Esophagus muscularis mucosa (tissue), 4 donors: ENCODE results near the gene YWHAE. TPM values are rescaled to one million over a fixed set of nuclear protein-coding genes. Genes with fewer than 3 reads are reported as not detected.
A peak's percentile ranks its signal among the peaks of the same experiment; 100 is the strongest.

Experiments used
- DNase-seq: peaks from one replicate; pipeline ENCODE4 v3.0.0-alpha.2; 2017; ENCODE audit errors: extremely low spot score
- H3K27ac ChIP-seq, 4 donors: fragments of 200-600 bp; sonication (generic); replicated peaks in 1 of 4; 1 replicate in 3 of 4; 2 replicates in 1 of 4; pipeline ENCODE4 v1.5.1; 2016 to 2019; ENCODE audit warnings: mild to moderate bottlenecking in 1 of 4
- H3K27me3 ChIP-seq, 4 donors: fragments of 200-600 bp; sonication (generic); one replicate each; pipeline versions ENCODE4 v1.5.1 to v1.6.0; 2016 to 2019
- H3K36me3 ChIP-seq, 4 donors: fragments of 200-600 bp; sonication (generic); one replicate each; pipeline ENCODE4 v1.5.1; 2016 to 2019
- H3K4me1 ChIP-seq, 4 donors: fragments of 200-600 bp; sonication (generic); one replicate each; pipeline ENCODE4 v1.5.1; 2016 to 2019
- H3K4me3 ChIP-seq, 4 donors: fragments of 200-600 bp; sonication (generic); 1 replicate in 2 of 4; 2 replicates in 2 of 4; pipeline ENCODE4 v1.5.1; 2016 to 2019; ENCODE audit warnings: mild to moderate bottlenecking in 4 of 4, moderate library complexity in 1 of 4
- H3K9me3 ChIP-seq, 4 donors: fragments of 200-600 bp; sonication (generic); 1 replicate in 3 of 4; 2 replicates in 1 of 4; pipeline ENCODE4 v1.5.1; 2016 to 2019
- CTCF ChIP-seq, 3 experiments: fragments of 200-600 bp in 2 of 3; fragments of 450-650 bp in 1 of 3; sonication (generic) in 2 of 3; IDR thresholded peaks; one replicate each; pipeline ENCODE4 v1.5.1; 2017 to 2019; ENCODE audit warnings: antibody characterized with exemption in 3 of 3, mild to moderate bottlenecking in 2 of 3, moderate library complexity in 1 of 3
- EP300 ChIP-seq: sonication (generic); formaldehyde crosslinking; IDR thresholded peaks from one replicate; pipeline ENCODE4 v1.6.1; 2017; ENCODE audit warnings: antibody characterized with exemption
- POLR2A ChIP-seq: fragments of 450-650 bp; IDR thresholded peaks from one replicate; pipeline ENCODE4 v1.6.1; 2017; ENCODE audit warnings: antibody characterized with exemption, moderate library complexity, mild to moderate bottlenecking, low read depth
- POLR2AphosphoS5 ChIP-seq, 2 donors: sonication (generic); formaldehyde crosslinking; IDR thresholded peaks; one replicate each; pipeline ENCODE4 v1.6.1; 2017; ENCODE audit warnings: antibody characterized with exemption in 2 of 2
- WGBS: methylation state at CpG from one replicate; pipeline ENCODE4 v1.1.5; 2018; 5-methylcytosine and 5-hydroxymethylcytosine counted together
- intact Hi-C: fragments of 100-400 bp; cut with DNase I; formaldehyde crosslinking; loops from one replicate; pipeline ENCODE4 v1.15.1; 2023
- total RNA-seq, 4 donors: library from RNA; depleted of rRNA; stranded (reverse); fragments of >200 nt; gene quantifications; one replicate each; pipeline versions ENCODE4 v1.1.0 to v1.2.1, GENCODE V29; 2016

Gene YWHAE
- total RNA-seq, 4 donors from 2014 or later: 329 to 408 (median 364) TPM

- intact Hi-C loops: loop anchor here (2.0 to 5.0 kb wide), 3 partner anchors 31 to 145 kb away; no protein-coding TSS in a partner anchor
- no peak overlapping the region for H3K4me3 ChIP-seq
- peaks cover 76 to 99% (median 98%) of the 10 kb centered on the region in 4 donors for H3K4me1 ChIP-seq
- no peak for DNase-seq
- WGBS: 71% methylated on average over 4 of the region's 5 CpGs
- no peaks in the 10 kb centered on the region for H3K9me3 ChIP-seq
- no peaks in the 10 kb centered on the region for H3K27me3 ChIP-seq
- peak overlapping the region; percentile 48 to 70 (median 63) for H3K27ac ChIP-seq
- H3K36me3 ChIP-seq: peaks cover 4 to 18% (median 15%) of the 10 kb centered on the region in 4 donors
- TF ChIP-seq POLR2AphosphoS5 (IDR thresholded peaks at IDR 0.05): no peak
Observed at GRCh38 chr17:1367351-1367745, 32.7 kb downstream of the YWHAE start.

- Histone ChIP-seq H3K27ac (peak overlapping the region; percentile 38 to 70 (median 57)), H3K4me1 (peaks cover 76 to 99% (median 98%) of the 10 kb centered on the region in 4 donors), H3K9me3 (no peaks in the 10 kb centered on the region), H3K4me3 (no peak overlapping the region), H3K27me3 (no peaks in the 10 kb centered on the region), H3K36me3 (peaks cover 4 to 19% (median 15%) of the 10 kb centered on the region in 4 donors)
- WGBS: 74% methylated on average over 7 of the region's 7 CpGs
- no peak for DNase-seq
- intact Hi-C loops: loop anchor here (2.0 to 5.0 kb wide), 3 partner anchors 33 to 146 kb away; no protein-coding TSS in a partner anchor
- TF ChIP-seq CTCF (IDR thresholded peaks at IDR 0.05) (no peak), EP300 (no peak), POLR2A (no peak), POLR2AphosphoS5 (IDR thresholded peaks at IDR 0.05) (no peak)
Observed at GRCh38 chr17:1366234-1366633, 33.8 kb downstream of the YWHAE start.

GRCh38 chr17:1365445-1366039 is 34.5 kb downstream of the YWHAE start:
- WGBS: 13% methylated on average over 11 of the region's 11 CpGs
- intact Hi-C loops: loop anchor here (2.0 to 5.0 kb wide), 3 partner anchors 33 to 147 kb away; no protein-coding TSS in a partner anchor
- Histone ChIP-seq H3K27me3 (no peaks in the 10 kb centered on the region), H3K4me1 (peaks cover 76 to 99% (median 98%) of the 10 kb centered on the region in 4 donors), H3K4me3 (peak overlapping the region in 3 of 4 donors; percentile 1 to 28 (median 18)), H3K36me3 (peaks cover 4 to 26% (median 15%) of the 10 kb centered on the region in 4 donors), H3K9me3 (no peaks in the 10 kb centered on the region), H3K27ac (peak overlapping the region in 3 of 4 donors; percentile 50 to 70 (median 64))
- TF ChIP-seq POLR2A (no peak), POLR2AphosphoS5 (IDR thresholded peaks at IDR 0.05) (peak; percentile 53 to 63), CTCF (IDR thresholded peaks at IDR 0.05) (peak; percentile 86 to 90 (median 87)), EP300 (no peak)
- DNase-seq: no peak

GRCh38 chr17:1362964-1363363 is 37.1 kb downstream of the YWHAE start:
- H3K36me3 ChIP-seq: peaks cover 12 to 50% (median 32%) of the 10 kb centered on the region in 4 donors
- peaks cover 57 to 89% (median 84%) of the 10 kb centered on the region in 4 donors for H3K4me1 ChIP-seq
- DNase-seq: no peak
- intact Hi-C loops: no loop called here
- no peaks in the 10 kb centered on the region for H3K9me3 ChIP-seq
- peak overlapping the region; percentile 8 to 69 (median 61) for H3K27ac ChIP-seq
- no peak for TF ChIP-seq POLR2A
- TF ChIP-seq POLR2AphosphoS5 (IDR thresholded peaks at IDR 0.05): peak; percentile 15 to 27
- H3K27me3 ChIP-seq: no peaks in the 10 kb centered on the region
- no peak overlapping the region for H3K4me3 ChIP-seq
- 26% methylated on average over 3 of the region's 3 CpGs for WGBS

- H3K27ac ChIP-seq: peak overlapping the region; percentile 8 to 69 (median 61)
- peak overlapping the region in 1 of 4 donors; percentile 16 for H3K4me3 ChIP-seq
- WGBS: 28% methylated on average over 10 of the region's 10 CpGs
- H3K9me3 ChIP-seq: no peaks in the 10 kb centered on the region
- TF ChIP-seq EP300 (no peak), CTCF (IDR thresholded peaks at IDR 0.05) (no peak), POLR2A (no peak), POLR2AphosphoS5 (IDR thresholded peaks at IDR 0.05) (no peak)
- H3K36me3 ChIP-seq: peaks cover 12 to 57% (median 38%) of the 10 kb centered on the region in 4 donors
- H3K27me3 ChIP-seq: no peaks in the 10 kb centered on the region
- intact Hi-C loops: no loop called here
- H3K4me1 ChIP-seq: peaks cover 50 to 82% (median 77%) of the 10 kb centered on the region in 4 donors
- no peak for DNase-seq
Observed at GRCh38 chr17:1362065-1362848, 37.8 kb downstream of the YWHAE start.
